ENCODE results near the gene CAMK2G.
"Not testable (repeated sequence)": the region's sequence is repeated elsewhere in the genome, so short reads cannot be mapped to it uniquely, and the experiment has no call there.

CAMK2G gene

DNA sequence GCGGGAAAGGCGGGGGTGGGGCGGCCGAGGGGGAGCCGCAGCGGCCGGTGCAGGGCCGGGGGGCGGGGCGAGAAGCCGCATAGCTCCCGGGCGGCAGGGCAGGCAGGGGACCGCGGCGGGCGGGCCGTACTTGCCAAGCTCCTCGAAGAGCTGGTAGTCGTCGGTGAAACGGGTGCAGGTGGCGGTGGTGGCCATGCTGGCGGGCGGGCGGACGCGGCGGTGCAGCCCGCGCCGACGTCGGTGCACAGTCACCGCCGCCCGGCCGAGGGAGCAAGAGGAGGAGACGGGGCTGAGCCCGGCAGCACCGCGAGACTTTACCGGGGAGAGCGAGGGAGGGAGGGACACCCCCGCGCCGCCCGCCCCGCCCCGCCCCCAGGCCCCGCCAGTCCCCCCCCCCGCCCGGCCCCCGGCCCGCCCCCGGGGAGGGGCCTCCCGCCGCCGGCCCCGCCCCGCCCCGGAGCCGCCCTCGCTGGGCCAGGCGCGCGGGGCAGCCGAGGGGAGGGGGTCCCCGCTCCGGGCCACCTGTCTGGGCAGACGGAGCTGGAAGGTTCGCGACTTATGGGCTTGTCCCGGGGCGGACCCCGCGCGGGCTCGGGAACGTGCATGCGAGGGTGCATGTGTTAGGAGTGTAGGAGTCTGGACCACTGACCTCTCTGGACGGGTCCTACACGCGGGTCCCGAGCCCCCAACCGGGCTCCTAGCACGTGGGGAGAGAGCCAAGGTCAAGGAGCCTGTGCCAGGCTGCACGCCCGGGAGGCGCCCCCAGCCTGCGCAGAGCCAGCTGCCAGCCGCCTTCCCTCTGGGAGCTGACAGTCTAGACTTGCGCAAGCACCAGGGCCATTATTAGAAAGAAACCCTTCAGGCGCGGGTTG, at the start of gene CAMK2G:
TSS of gene CAMK2G (minus strand) at position 289 of the 872 bp plus-strand sequence. CDS start at position 195, 94 bp downstream.
- peak; percentile 19 for DNase-seq

DNA sequence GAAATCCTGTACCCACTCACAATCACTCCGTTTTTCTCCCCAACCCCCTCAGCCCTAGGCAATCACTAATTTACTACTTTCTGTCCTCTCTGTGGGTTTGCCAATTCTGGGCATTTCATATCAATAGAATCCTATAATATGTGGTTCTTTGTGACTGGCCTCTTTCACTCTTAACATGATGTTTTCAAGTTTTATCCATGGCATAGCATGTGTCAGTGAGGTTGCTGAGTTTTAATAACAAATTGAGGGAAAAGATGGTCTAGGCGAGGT, 48.4 kb upstream of the CAMK2G start:
- DNase-seq = no peak

DNA sequence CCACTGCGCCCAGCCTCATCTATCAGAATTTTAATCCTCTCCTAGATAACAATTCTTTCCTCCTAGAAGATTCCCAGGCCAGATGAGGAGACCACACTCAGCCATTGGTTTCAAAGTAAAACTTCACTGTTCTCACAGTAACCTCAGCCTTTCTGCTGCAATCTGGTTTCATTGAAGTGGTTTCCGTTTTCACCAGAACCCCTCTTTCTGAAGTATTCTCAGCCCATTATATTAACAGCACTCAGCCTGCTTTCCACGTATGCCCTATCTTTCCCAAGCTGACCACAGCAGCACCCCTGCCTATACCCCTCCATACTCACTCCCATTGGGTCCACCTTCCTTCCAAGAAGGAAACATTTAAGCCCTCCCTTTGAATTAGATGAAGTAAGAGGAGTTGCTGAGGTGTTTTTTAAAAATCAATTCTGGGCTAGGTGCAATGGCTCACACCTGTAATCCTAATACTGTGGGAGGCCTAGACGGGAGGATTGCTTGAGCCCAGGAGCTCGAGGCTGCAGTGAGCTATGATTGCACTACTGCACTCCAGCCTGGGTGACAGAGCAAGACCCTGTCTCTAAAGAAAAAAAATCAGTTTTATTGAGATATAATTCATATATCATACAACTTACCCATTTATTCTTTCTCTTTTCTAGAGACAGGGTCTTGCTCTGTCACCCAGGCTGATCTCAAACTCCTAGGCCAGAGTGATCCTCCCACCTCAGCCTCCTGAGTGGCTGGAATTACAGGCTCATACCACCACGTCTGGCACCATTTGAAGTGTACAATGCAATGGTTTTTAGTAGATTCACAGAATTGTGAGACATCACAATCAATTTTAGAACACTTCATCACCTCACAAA, 47.9 kb upstream of the CAMK2G start:
- DNase-seq = no peak

DNA sequence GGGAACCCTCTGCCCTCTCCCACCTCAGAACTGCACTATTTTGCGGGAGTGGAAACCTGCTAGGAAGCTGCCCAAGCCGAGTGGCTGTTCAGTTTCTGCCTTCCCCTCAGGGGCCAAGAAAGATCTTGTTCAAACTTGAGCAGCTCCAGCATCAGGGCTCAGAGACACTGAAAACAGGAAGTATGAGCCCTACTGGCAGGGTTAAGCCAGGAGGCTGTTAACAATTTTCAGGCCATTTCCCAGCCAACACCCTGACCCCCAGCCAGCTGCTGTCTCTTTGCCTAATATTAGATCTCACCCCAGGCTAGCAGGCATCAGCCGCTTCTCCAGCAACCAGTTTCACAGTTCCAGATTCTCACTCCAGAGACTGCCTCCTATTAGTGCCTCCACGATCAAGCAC, 45.7 kb upstream of the CAMK2G start:
- no peak for DNase-seq

DNA sequence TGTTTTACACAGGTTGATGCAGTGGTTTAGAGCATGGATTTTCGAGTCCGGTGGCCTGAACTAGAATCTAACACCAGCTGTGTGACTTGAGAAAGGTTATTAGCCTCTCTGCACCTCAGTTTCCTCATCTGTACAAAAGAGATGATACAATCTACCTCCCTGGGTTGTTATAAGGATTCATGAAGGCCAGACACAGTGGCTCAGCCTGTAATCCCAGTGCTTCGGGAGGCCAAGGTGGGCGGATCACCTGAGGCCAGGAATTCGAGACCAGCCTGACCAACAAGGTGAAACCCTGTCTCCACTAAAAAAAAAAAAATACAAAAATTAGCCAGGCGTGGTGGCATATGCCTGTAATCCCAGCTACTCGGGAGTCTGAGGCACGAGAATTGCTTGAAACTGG, 45.1 kb upstream of the CAMK2G start:
- not testable (repeated sequence) for DNase-seq

DNA sequence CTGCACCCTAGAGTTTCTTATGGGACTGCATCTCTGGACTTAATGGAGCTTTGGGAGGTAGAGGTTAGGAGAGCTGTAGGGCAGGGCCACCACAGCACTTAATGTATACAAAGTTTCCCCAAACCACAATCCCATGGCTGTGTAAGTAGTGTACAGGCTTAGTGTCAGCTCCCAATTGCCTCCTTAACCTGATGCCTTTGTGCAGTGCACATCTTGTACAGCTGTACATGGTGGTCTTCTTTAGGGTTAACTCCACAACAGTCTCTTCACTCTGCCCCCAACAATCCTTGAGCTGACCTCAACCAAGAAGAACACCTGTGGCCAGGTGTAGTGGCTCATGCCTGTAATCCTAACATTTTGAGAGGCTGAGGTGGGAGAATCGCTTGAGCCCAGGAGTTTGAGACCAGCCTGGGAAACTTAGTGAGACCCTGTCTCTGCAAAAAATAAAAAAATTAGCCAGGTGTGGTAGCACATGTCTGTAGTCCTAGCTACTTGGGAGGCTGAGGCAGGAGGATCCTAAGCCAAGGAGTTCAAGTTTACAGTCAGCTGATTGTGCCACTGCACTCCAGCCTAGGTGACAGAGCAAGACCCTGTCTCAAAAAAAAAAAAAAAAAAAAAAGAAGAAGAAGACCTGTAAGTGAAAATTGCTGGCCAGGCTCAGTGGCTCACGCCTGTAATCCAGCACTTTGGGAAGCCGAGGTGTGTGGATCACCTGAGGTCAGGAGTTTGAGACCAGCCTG, 43.4 kb upstream of the CAMK2G start:
- DNase-seq = no peak

DNA sequence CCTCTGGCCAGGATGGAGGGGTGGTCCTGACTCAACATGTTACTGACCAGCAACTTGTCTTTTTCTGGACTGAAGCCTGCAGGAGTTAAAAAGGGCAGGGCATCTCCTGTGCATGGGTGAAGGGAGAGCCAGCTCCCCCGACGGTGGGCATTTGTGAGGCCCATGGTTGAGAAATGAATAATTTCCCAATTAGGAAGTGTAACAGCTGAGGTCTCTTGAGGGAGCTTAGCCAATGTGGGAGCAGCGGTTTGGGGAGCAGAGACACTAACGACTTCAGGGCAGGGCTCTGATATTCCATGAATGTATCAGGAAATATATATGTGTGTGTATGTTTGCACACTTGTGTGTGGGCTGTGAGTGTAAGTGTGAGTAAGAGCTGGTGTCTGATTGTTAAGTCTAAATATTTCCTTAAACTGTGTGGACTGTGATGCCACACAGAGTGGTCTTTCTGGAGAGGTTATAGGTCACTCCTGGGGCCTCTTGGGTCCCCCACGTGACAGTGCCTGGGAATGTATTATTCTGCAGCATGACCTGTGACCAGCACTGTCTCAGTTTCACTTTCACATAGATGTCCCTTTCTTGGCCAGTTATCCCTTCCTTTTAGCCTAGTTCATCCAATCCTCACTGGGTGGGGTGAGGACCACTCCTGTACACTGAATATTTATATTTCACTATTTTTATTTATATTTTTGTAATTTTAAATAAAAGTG, 42.6 kb upstream of the CAMK2G start:
- DNase-seq = no peak

DNA sequence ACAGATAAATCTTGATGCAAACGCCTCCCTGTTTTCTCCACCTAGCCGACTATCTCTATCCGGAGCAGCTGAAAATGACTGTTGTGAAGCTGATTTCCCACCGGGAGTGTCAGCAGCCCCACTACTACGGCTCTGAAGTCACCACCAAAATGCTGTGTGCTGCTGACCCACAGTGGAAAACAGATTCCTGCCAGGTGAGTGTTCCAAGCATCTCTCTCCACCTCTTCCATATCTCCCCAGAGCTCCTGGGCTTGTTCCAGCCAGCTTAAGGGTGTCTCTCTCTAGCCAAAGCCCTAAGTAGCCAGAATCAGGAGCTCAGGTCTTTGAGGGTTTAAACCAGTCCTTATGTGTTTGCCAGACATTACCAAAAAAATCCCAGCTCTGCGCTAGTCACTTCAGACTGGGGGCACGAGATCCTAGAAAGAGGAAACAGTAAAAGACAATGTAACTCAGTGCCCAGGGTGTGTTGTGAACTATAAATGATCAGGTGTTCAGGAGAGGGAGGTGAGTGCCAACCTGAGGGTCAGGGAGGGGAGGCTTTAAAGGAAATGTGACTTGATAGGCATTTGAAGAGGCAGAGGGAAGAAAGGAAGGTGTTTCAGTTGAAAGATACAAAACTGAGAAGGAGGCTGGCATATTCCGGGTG, 41.0 kb upstream of the CAMK2G start:
- no peak for DNase-seq

DNA sequence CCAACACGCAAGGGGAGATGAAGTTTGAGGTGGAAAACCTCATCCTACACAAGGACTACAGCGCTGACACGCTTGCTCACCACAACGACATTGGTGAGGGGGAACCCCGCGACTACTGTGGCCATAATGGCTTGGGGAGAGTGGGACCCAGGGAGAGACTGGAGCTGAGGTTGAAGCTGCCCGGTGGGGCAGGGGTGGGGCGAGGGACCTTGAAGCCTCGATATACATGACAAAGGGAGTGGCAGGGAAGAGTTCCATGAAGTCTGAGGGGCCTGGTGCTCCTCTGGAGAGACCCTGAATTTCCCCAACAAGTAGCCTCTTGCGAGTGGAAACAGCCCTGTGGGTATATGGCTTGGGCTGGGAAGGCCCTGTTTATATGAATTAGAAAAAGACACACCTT, 39.7 kb upstream of the CAMK2G start:
- DNase-seq = no peak

DNA sequence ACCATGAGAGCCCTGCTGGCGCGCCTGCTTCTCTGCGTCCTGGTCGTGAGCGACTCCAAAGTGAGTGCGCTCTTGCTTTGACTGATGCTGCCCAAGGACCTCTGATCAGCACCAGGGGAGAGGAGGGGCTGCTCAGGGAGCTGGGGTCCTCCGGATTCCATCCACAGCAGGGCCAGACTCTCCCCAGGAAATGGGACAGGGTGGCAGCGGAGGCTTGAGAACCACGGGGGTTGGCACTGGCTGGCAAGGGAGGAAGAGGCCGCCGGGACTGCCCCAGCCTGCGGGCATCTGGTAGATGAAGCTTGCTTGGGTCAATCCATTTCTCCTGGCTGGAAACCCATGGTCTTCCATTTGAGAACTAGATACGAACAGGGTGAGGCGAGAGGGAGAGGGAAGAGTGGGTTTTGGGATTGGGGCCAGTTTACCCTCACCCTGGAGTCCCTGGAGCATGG, 37.2 kb upstream of the CAMK2G start:
- no peak for DNase-seq

DNA sequence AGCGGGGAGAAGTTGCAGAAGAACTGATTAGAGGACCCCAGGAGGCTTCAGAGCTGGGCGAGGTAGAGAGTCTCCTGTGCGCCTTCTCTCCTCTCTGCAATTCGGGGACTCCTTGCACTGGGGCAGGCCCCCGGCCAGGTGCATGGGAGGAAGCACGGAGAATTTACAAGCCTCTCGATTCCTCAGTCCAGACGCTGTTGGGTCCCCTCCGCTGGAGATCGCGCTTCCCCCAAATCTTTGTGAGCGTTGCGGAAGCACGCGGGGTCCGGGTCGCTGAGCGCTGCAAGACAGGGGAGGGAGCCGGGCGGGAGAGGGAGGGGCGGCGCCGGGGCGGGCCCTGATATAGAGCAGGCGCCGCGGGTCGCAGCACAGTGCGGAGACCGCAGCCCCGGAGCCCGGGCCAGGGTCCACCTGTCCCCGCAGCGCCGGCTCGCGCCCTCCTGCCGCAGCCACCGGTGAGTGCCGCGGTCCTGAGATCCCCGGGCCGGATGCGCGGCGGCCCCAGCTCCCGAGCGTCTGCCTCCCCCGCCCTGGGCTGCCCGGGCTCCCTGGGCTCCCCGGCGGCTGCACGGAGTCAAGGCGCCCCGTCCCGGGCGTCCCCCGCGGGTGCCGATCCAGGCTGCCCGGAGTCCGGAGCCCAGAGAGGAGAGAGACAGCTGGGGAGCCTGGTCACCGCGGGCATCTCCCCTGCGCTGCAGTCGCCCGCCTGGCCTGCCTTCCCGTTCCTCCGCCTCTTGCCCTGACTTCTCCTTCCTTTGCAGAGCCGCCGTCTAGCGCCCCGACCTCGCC, 36.6 kb upstream of the CAMK2G start, which contains the start of gene PLAU:
TSS of gene PLAU (plus strand) at position 369 of the 789 bp plus-strand sequence. CDS start 424 bp downstream, outside the sequence.
- no peak for DNase-seq

DNA sequence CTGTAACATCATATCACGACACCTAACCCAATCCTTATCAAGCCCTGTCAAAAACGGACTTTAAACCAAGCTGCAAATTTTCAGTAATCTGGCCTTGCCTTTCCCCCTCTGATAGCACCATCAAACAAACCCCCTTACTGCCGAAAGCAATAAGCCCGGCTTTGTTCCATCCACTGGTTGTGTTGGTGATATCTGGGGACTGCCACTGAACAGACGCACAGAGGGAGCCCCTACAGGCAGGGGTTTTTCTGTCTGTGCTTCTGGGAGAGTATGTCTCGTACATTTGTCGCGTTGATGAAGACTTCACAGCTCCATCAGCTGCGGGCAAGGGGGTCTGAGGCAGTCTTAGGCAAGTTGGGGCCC, 36.0 kb upstream of the CAMK2G start:
- no peak for DNase-seq

DNA sequence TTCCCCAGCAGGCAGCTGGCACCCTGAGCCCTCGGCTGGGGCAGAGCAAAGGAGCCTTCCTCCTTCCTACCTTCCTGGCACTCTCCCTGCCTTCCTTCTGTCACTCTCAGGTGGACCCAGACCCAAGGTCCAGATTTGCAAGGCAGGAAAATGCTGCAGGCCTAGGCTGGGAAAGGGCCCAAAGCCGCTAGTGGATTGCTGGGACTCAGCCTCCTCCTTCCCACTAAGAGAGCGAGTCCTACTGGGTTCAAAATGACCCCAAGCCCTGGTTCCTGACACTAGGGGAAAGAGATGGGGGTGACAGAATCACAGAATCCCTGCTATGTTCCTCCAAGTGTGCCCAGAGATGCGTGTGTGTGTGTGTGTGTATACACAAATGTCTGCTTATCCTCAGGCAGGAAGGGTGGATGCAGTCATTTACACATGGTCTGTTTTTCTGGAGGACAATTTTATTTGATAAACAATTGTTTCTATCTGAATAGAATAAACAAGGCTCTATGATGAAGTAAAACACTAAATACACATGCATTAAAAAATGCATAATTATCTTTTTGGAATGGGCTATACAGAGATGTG, 35.3 kb upstream of the CAMK2G start:
- no peak for DNase-seq

DNA sequence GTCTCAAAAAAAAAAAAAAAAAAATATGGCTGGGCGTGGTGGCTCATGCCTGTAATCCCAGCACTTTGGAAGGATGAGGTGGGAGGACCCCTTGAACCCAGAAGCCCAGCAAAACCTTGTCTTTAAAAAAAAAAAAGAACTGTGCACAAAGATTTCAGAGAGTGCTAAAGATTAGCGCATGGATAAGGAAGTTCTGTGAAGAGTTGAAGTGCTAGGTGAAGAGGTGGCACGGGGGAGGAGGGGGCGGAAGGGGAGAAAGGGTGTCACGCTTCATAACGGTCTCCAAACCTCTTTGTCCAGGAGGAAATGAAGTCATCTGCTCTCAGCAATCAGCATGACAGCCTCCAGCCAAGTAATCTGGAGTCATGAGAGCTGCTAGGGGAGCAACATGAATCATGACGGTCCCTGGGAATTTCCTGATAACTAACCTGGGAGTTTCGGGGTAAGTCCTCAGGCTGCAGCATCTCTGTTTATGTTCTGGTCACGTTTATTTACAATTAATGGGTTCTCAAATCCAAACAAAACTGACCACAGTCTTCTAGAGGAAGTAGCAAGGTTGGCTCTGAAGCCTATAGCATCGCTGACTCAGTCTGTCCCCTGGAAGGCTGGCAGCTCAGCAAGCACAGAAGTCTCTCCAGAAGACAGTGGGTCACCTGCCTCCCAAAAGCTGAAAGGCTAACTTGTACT, 34.6 kb upstream of the CAMK2G start:
- no peak for DNase-seq

DNA sequence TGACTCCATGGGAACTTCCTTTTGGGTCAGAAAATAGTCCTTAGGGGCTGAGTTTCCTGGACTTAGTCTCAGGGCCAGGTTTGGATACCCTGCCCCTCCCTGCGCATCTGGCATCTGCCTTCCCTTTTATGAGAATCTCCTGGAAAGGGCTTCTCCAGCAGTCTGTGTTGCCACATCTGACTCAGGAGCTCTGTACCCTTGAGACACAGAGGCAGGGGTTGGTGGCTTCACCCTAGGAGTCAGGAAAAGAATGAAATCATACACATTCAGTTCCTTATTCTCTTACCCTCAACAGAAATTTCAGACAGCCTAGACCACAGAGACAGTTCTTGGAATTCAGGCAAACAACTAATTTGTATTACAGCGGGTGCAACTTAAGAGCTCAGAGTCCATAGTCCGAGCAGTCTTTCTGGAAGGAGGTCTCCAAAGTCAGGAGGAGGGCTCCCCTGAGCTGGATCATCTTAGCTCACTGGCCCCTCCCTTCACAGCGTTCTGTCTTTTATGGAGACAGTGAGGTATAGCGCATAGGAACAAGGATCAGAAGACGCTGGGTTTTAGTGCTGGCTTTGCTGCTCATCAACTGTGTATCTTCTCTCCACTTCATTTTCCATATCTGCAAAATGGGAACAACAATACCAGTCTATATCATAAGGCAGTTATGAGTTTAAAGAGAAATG, 33.6 kb upstream of the CAMK2G start:
- DNase-seq = no peak

DNA sequence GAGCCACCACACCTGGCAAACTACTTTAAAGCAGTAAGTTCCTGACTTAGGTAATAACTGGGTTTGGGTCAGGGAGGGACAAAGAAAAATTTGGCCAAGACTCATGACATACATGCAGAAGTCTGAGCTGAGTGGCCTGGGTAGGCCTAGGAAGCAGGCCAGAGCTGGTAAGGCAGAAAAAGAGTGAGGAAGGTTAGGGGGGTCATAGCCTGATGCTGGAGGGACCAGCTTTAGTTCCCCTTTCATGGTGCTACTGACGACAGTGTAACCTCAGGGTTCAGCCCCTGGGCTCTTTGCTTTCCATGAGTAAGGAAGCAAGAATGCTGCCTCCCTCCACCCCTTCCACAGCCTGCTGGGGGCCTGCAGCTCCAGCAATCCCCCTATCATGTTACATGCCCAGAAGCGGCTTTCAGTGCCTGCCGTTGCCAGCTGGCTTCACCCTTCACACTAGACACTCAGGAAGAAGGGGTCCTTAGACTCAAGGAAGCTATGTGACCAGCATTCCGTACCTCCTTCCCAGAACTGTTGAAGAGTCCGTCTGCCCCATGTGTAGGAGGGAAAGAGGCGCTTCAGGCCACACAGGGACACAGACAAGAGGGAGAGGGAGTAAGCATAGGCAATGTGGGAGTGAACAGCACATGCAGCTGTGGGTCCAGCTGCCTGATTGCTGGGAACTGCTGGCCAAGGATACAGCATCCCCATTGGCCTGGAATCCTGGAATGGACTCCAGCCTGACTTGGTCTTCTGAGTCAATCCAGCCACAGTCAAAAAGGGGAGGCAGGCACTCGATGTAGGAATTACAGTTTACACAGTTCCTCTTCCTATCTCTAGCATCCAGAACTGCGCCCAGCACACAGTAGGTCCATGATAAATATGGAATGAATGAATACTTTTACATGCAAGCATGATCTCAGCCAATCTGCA, 32.4 kb upstream of the CAMK2G start:
- DNase-seq = no peak

DNA sequence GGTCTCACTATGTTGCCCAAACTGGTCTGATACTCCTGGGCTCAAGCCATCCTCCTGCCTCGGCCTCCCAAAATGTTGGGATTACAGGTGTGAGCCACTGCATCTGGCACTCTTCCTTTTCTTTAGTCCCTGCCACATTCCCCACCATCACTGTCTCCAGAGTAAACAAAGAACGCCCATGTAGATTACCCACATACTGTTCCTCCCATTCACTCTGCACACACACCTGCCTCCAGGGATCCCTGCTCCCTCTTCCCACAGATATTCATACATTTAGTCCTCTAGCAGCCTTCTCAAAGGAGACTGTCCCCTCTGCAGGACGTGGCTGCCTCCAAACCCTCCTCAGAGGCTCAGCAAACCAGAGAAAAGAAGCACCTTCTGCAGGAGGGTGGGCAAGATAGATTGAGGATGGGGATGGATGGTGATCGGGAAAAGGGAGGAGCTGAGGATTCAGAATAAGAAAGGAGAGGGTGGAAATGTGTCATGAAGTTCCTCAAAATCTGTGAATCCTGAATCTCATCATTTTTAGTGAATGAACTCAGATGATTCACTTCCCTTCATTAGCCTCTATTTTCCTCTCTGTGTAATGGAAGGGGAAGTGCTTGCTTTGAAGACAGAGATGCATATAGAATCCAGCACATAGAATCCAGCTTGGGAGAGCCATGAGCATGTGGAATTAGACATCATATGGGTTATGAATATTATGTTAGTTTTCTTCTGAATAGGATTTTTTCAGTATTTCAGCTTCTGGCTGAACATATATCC, 31.1 kb upstream of the CAMK2G start:
- no peak for DNase-seq

DNA sequence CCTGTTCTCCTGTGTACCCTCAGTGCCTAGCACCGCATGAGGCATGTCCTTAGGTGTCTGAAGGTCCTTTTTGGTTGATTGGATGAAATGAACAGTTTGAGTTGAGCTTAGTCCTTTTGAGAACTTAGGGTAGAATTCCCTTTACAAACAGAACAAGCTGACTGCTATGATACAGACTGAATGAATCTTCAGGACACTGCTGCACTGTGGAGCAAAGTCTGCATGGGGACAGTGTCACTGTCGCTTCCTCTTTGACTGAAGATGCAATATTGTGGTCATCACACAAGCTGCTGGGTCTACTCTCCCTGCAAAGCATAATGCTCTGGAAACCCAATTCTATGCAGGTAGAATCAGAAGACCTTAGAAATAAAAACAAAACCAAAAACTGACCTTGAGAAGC, 28.0 kb upstream of the CAMK2G start:
- no peak for DNase-seq

Data from NCI-H1105 (cell line).